ENCODE results near the gene SELENOV.

SELENOV gene

DNA sequence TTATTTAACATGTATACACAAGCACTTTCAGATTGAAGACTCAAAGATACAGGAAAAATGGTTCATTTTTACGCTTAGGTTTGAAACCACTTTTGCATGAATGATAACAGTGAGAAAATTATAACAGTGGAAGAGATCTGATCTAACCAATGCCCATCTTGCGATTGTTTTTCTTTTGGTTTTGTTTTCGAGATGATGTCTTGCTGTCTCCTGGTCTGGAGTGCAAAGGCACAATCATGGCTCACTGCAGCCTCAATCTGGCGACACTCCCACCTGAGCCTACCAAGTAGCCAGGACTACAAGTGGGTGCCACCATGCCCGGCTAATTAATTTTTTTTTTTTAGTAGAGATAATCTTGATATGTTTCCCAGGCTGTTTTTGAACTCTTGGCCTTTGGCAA lies 35.3 kb downstream of the SELENOV start:
- H3K4me3 Mint-ChIP-seq = no peak overlapping the region
- no peaks in the 10 kb centered on the region for H3K27me3 Mint-ChIP-seq

DNA sequence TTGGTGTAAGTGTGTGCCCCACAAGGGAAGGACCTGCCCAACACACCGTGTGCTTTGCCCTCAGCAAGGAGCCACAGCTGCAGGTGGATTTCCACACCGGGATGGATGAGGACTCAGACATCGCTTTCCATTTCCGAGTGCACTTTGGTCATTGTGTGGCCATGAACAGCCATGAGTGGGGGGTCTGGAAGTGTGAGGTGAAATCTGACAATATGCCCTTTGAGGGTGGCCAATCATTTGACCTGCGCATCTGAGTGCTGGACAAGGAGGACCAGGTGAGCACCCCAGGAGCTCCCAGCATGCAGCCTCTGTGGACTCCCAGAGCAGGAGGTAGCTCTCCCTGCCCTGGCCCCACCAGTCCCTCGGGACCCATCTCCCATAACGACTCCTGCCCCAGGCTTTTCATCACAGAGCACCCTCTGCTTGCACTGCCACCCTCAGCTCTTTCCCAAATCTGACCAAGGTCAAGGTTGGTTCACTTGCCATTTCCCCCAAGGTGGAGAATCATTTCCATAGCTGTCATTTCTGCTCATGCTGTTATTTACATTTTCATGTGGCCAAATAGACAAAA lies 38.2 kb downstream of the SELENOV start:
- no peaks in the 10 kb centered on the region for H3K9me3 Mint-ChIP-seq
- H3K4me1 Mint-ChIP-seq = peaks cover 11% of the 10 kb centered on the region
- no peak overlapping the region for H3K27ac Mint-ChIP-seq
- ATAC-seq (no peak), DNase-seq (no peak)
- H3K4me3 Mint-ChIP-seq = no peak overlapping the region
- H3K27me3 Mint-ChIP-seq = no peaks in the 10 kb centered on the region
- H3K36me3 Mint-ChIP-seq (ENCODE audit: low read depth) = no peaks in the 10 kb centered on the region

More for the DNA sequence above, 35.3 kb downstream of the SELENOV start:
- ATAC-seq (no peak), DNase-seq (no peak)
- Mint-ChIP-seq H3K27ac (no peak overlapping the region), H3K36me3 (ENCODE audit: low read depth) (no peaks in the 10 kb centered on the region), H3K9me3 (no peaks in the 10 kb centered on the region), H3K4me1 (peaks cover 15% of the 10 kb centered on the region)

DNA sequence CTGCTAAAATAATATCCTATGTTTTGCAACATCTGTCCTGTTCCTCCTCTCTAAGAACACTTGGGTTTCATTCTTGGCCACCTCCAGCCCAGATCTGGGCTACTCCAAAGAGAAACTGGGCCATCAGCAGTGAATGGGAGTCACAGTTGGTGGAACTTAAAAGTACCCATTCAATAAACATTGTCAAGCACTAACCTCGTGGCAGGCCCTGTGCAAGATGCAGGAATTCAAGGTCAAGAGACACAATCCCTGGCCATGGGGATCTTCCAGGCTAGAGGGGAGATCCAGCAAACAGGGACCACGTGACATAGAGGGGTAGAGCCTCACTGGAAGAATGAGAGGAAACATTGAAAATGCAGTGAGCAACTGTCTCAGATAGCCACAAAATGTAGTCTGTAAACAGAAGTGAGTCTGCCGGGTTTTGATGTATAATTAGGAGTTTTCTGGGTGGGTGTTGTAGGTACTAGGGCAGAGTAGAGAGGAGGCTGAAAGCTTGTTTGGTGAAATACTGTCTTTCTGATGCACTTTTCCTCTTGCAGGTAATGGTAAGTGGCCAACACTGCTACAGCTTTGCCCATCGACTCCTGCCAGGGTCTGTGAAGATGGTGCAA lies 39.9 kb downstream of the SELENOV start:
- no peak overlapping the region for H3K27ac Mint-ChIP-seq
- peaks cover 21% of the 10 kb centered on the region for H3K4me1 Mint-ChIP-seq
- DNase-seq (no peak), ATAC-seq (no peak)
- H3K36me3 Mint-ChIP-seq (ENCODE audit: low read depth) = no peaks in the 10 kb centered on the region
- no peak overlapping the region for H3K4me3 Mint-ChIP-seq
- no peaks in the 10 kb centered on the region for H3K9me3 Mint-ChIP-seq
- H3K27me3 Mint-ChIP-seq = no peaks in the 10 kb centered on the region

DNA sequence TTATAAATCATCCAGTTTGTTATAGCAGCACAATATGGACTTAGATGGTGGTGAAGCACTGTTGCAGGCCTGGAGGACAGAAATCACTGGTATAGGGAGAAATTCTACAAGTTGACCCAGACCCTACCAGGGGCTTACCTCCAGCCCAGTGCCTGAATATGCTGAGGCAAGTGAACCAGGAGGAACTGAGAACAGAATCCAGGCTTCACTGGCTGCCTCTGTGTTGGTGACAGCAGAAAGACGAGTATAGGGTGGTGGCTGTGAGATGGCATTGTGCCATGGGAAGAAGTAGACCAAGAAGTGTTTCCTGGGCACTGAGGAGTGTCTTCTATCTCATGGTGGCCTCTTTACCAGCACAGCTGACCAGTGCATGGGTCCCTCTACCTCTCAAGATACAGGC lies 40.9 kb downstream of the SELENOV start:
- ATAC-seq (no peak), DNase-seq (no peak)
- Mint-ChIP-seq H3K9me3 (no peaks in the 10 kb centered on the region), H3K27me3 (no peaks in the 10 kb centered on the region), H3K4me1 (peaks cover 21% of the 10 kb centered on the region), H3K27ac (no peak overlapping the region), H3K4me3 (no peak overlapping the region), H3K36me3 (ENCODE audit: low read depth) (no peaks in the 10 kb centered on the region)

DNA sequence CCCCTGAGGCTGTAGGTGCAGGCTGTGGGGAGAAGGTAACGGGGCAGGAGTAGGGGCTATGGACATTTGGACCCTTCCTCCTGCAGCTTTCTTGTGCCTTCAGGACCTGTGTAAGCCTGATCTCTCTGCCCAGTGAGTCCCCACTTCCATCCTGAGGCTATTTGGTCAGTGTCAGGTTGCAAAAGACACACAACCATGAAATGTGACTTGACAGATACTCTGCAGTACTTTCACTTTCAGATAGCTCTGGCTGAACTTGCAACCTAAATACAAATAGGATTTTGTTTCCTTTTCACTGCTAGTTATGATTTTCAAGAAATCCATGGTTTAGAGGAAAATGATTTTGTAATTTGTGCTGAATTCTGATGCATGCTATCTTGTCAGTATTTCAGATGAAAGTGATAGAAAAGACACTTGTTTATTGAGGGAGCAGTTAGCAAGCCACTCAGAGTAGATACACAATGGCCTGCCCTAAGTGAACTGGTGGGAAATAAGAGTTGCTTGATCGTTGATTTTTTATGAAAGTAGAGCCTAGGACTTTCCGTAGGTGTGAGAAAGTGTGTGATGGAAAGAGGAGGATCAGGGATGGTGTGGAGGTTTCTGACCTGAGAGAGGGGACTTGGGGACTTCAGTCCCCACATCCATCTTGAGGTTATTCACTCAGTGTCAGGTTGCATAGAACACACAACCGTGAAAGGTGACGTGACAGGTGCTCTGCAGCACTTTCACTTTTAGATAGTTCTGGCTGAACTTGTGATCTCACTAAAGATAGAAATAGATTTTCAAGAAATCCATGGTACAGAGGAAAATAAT lies 43.1 kb downstream of the SELENOV start:
- DNase-seq = no peak
- H3K36me3 Mint-ChIP-seq (ENCODE audit: low read depth) = no peaks in the 10 kb centered on the region
- peak overlapping the region; percentile 40 for H3K27ac Mint-ChIP-seq
- H3K4me1 Mint-ChIP-seq = peaks cover 16% of the 10 kb centered on the region
- H3K9me3 Mint-ChIP-seq = no peaks in the 10 kb centered on the region
- no peaks in the 10 kb centered on the region for H3K27me3 Mint-ChIP-seq
- peak; percentile 52 for ATAC-seq
- H3K4me3 Mint-ChIP-seq = peak overlapping the region; percentile 40

DNA sequence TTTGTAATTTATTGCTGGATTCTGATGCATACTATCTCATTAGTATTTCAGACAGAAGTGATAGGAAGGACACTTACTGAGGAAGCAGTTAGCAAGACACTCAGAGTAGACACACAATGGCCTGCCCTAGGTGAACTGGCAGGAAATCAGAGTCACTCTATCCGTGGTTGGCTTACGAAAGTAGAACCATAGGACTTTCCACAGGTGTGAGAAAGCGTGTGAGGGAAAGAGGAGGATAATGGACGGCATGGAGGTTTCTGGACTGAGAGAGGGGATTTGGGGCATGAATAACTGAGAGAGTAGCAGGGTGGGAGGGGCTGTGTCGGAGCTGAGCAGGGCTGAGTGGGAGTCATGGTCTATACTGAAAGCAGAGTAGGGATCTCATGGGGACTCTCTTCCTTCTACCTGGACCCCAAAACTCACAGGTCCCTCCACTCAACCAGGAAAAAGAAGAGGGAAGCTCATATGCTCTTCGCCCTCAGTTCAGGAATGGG lies 43.7 kb downstream of the SELENOV start:
- Mint-ChIP-seq H3K36me3 (ENCODE audit: low read depth) (no peaks in the 10 kb centered on the region), H3K9me3 (no peaks in the 10 kb centered on the region), H3K4me3 (peak overlapping the region; percentile 40), H3K27me3 (no peaks in the 10 kb centered on the region), H3K4me1 (peaks cover 15% of the 10 kb centered on the region), H3K27ac (peak overlapping the region; percentile 40)
- peak; percentile 54 for ATAC-seq
- no peak for DNase-seq

DNA sequence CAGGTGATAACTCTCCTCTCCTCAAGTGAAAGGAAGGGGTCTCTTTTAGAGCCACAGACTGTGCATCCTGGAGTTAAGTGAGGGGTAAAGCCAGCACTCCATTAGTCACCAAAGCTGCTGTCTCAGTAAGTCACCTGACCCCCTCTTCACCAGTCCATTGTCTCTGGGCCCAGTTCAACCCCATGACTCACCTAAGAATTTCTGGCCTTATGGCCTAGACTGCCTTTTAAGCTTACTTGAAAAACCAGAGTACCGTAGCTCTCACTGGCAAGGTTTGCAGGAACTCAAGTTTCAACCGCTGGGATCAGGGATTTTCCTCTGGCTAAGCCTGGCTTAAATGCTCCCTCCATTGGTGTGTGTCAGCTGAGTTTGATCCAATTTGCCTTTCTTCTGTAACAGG lies 48.5 kb downstream of the SELENOV start:
- ATAC-seq = no peak
- Mint-ChIP-seq H3K27ac (no peak overlapping the region), H3K36me3 (ENCODE audit: low read depth) (no peaks in the 10 kb centered on the region), H3K9me3 (no peaks in the 10 kb centered on the region), H3K4me3 (no peak overlapping the region), H3K27me3 (peaks cover 4% of the 10 kb centered on the region), H3K4me1 (peaks cover 8% of the 10 kb centered on the region)
- DNase-seq = no peak

DNA sequence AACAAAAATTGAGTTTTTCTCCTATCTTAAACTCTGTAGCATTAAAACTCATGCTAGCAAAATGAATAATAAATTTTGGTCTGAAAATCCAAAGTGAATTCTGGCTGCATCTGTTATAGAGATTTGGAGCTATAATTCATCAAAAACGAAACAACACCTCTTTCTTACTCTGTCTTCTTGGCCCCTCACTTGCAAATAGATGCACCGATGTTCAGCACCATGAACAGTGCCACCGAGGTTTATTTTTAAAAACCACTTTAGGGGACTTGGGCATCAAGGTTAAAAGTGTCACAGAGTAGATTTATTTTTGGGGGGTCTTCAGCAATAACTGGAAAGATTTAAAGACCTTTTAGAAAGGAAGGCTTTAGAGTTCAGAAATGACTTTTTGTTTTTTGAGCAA lies 51.1 kb downstream of the SELENOV start:
- Mint-ChIP-seq H3K27ac (no peak overlapping the region), H3K4me3 (no peak overlapping the region), H3K4me1 (no peaks in the 10 kb centered on the region), H3K36me3 (ENCODE audit: low read depth) (no peaks in the 10 kb centered on the region), H3K27me3 (peaks cover 15% of the 10 kb centered on the region), H3K9me3 (no peaks in the 10 kb centered on the region)
- ATAC-seq (no peak), DNase-seq (no peak)

DNA sequence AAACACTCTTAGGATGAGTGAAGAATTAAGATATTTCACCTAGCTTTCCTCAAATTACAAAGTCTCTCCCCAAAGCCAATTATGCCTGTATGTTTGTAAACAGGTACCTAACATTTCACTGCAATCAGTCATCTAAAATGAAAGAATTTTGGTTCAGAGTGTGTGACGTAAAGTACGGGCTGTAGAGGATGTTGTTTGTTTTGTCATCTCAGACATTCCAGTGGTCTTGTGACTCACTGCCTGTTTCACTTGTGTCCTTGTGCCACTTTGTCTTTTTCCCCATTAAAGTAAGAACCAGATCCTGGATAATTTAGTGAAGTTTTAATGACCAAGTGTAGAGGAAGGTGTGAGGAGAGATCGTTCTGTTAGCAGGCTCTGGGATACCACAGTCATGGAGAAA lies 53.7 kb downstream of the SELENOV start:
- Mint-ChIP-seq H3K27ac (no peak overlapping the region), H3K27me3 (peaks cover 25% of the 10 kb centered on the region), H3K9me3 (peaks cover 9% of the 10 kb centered on the region), H3K4me1 (no peaks in the 10 kb centered on the region), H3K4me3 (no peak overlapping the region), H3K36me3 (ENCODE audit: low read depth) (no peaks in the 10 kb centered on the region)
- DNase-seq (no peak), ATAC-seq (no peak)

All from activated naive CD8-positive, alpha-beta T cell treated with anti-CD3 and anti-CD28 coated beads, Interleukin-2, amount 50 U/mL, for 24 hours (primary cell).